ENCODE measurements around the gene DENND1C. TPM values are rescaled to one million over a fixed set of nuclear protein-coding genes. Genes with fewer than 3 reads are reported as not detected.
"Not testable (repeated sequence)": the region's sequence is repeated elsewhere in the genome, so short reads cannot be mapped to it uniquely, and the experiment has no call there.

The DENND1C gene
- polyA plus RNA-seq, 1 donor: 1.2 TPM

DNA sequence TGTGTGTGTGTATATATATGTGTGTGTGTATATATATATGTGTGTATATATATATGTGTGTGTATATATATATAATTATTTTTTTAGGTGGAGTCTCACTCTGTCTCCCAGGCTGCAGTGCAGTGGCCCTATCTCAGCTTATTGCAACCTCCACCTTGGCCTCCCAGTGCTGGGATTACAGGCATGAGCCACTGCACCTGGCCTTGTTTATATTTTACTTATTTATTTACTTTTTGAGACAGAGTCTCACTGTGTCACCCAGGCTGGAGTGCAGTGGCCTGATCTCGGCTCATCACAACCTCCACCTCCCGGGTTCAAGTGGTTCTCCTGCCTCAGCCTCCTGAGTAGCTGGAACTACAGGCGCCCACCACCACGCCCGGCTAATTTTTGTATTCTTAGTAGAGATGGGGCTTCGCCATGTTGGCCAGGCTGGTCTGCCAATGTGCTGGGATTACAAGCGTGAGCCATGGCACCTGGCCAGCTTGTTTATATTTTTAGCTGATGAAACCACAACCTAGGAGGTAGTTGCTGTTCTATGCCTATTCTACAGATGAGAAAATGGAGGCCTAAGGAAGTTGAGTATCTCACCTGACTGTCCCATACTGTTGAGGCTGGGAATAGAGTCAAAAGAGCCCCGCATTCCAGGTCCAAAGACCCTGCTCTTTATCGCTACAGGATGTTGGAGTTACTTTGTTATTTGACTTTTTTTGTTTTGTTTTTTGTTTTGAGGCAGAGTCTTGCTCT lies 26.6 kb upstream of the DENND1C start:
- DNase-seq: not testable (repeated sequence)

GRCh38 chr19:6503407-6504201 lies 22.0 kb upstream of the DENND1C start:
- DNase-seq: no peak

- no peak for DNase-seq
These were observed 20.4 kb upstream of the DENND1C start, which contains the start of gene TUBB4A for GRCh38 chr19:6501740-6502648. TSS of gene TUBB4A (minus strand) at chr19:6502309. CDS start at chr19:6502212, 97 bp downstream.

DNA sequence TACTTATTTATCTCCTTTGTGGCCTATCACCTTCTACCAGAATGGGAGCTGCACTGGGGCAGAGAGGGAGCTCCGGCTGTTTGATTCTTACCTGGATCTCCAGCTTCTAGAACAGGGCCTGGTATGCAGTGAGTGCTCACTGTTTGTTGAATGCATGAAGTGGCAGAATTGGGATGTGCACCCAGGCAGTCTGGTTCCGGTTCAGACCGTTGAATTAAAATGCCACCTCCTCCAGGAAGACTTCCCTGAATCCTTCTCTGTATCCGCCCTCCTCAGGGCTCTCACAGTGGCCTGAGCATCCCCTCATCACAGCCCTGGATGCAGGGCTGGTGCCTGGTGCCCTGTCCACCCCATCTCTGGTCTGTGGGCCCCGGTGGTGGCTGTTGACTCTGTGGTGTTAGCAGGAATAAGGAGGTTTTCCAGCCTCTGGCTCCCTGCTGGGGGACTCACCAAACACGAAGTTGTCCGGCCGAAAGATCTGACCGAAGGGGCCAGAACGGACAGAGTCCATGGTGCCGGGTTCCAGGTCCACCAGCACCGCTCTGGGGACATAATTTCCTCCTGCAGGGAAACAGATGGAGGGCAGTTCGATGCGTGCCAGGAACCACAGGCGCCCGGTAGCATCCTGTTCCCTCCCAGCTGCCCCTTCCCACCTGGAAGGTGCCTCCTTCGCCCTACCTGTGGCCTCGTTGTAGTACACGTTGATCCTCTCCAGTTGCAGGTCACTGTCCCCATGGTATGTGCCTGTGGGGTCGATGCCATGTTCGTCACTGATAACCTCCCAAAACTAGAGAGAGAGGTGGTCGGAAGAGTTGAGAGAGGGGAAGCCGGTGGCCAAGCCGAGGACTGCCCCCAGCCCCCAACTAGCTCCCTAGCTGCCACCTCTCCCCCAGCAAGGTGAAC lies 19.5 kb upstream of the DENND1C start:
- no peak for DNase-seq

GRCh38 chr19:6499052-6499790 lies 17.6 kb upstream of the DENND1C start:
- no peak for DNase-seq

GRCh38 chr19:6498294-6499036 lies 16.9 kb upstream of the DENND1C start:
- DNase-seq: no peak

DNA sequence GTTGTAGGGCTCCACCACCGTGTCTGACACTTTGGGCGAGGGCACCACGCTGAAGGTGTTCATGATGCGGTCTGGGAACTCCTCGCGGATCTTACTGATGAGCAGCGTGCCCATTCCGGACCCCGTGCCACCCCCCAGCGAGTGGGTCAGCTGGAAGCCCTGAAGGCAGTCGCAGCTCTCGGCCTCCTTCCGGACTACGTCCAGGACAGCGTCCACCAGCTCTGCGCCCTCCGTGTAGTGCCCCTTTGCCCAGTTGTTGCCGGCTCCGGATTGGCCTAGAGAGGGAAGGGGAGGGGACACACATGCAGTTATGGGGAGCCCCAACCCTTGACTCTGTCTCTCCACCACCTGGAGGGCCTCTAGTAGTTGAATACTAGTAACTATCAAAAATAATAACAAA lies 14.4 kb upstream of the DENND1C start:
- no peak for DNase-seq

DNA sequence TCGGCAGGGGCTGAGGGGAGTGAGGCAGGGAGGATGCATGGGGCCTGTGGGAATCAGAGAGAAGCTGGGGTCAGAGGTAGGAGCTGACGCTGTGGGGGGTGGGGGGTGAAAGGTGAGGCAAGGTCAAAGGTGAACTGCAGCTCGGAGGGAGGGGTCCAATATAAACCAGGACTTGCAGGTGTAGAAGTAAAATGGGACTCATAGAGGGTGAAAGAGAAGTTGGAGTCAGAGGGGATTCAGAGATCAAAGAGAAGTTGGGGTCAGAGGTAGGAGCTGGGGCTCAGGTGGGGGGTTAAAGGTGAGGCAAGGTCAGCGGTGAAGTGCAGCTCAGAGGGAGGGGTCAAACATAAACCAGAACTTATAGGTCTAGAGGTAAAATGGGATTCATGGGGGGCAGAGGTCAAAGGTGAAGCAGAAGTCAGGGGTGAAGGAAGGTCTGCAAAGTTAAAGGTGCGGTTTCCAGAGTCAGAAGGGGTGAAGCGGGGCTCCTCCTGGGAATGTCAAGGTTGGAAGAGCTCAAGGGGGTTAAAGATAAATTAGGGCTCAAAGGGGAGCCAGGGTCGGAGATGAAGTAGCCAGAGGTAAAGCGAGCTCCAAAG lies 12.9 kb upstream of the DENND1C start:
- no peak for DNase-seq

- no peak for DNase-seq
These were observed 10.4 kb upstream of the DENND1C start for GRCh38 chr19:6491802-6492592.

DNA sequence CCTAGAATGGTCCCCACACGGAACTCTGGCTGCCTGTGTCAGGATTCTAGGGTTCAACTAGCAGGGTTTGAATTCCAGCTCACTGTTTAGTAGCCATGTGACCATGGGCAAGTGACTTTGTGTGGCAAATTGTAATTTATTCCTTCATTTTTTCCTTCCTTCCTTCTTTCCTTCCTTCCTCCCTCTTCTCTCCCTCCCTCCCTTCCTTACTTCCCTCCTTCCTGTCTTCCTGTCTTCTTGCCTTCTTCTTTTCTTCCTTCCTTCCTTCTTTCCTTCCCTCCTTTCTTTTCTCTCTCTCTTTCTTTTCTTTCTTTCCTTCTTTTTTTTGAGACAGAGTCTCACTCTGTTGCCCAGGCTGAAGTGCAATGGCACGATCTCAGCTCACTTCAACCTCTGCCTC lies 8.5 kb upstream of the DENND1C start:
- DNase-seq: no peak

- no peak for DNase-seq
These were observed 7.9 kb upstream of the DENND1C start for GRCh38 chr19:6489278-6490061.

DNA sequence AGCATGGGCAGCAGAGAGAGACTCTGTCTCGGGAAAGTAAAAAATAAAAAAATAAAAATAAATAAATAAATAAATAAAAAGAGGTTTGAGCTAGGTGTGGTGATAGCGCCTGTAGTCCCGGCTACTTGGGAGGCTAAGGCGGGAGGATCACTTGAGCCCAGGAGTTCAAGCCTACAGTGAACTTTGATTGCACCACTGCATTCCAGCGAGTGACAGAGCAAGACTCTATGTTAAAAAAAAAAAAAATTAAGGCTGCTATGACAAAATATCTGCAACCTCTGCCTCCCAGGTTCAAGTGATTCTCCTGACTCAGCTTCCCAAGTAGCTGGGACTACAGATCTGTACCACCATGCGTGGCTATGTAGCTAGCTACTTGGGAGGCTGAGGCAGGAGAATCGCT lies 3.2 kb upstream of the DENND1C start:
- DNase-seq: no peak

DNA sequence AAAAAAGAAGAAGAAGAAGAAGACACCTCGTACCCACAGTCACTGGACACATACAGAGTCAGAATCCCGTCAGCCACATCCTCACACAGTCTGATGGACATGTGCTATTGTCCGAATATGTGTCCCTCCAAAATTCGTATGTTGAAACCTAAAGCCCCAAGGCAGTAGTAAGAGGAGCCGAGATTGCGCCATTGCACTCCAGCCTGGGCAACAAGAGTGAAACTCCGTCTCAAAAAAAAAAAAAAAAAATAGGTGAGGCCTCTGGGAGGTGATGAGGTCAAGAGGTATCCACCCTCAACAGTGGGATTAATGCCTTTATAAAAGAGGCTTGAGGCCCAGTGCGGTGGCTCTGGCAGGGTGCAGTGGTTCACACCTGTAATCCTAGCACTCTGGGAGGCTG lies 2.6 kb upstream of the DENND1C start:
- DNase-seq: no peak

DNA sequence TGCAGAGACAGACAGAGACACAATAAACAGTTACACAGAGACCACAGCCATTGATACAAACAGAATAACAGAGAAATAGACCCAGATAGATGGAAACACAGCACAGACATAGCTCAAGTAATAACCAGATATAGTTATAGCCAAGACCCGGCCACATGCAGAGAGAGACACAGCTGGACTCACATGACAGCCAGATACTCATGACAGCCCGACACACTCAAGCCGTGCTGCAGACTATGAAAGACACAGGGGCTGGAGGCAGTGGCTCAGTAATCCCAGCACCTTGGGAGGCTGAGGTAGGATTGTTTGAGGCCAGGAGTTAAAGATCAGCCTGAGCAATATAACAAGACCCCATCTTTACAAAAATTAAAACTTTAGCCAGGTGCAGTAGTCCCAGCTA lies 1.6 kb upstream of the DENND1C start:
- DNase-seq: no peak

- no peak for DNase-seq
These were observed 728 bp upstream of the DENND1C start for GRCh38 chr19:6482343-6482686.

GRCh38 chr19:6480848-6481415 lies 655 bp downstream of the DENND1C start:
- no peak for DNase-seq

DNA sequence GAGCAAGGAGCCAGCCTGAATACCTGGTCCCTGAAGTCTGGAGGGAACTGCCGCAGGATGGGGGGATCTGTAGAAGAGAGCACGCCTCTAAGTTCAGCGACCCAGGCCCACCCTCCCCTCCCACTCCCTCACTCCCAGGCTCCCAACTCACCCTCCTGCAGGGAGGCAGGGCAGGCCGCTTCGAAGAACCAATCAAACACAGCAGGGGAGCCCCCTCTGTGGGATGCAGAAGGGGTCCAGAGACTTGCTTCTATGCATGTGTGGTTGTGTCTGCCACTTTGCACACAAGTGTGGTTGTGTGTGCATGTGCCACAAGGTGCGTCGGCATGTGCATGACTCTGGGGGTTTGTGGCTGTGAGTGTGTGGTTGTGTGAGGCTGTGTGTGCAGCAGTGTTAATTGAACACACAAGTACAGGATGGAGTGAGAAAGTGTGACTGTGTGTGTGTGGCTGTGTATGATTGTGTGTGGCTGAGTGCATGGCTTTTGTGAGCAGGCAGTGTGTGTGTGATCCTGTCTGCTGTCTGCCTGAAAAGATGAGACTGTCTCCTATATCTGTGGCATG lies 1.7 kb downstream of the DENND1C start:
- no peak for DNase-seq

- no peak for DNase-seq
These were observed 2.8 kb downstream of the DENND1C start for GRCh38 chr19:6478815-6479214.

All from hindlimb muscle (tissue), 1 donor.